ENCODE data around the gene AHRR.

GRCh38 chr5:441996-442334 is 120.5 kb downstream of the AHRR start:
- TF ChIP-seq POLR2A (IDR thresholded peaks at IDR 0.05; ENCODE audit: low read depth, low read length) = no peak
- no peak for TF ChIP-seq SUZ12 (IDR thresholded peaks at IDR 0.05; ENCODE audit: unreplicated experiment)
- TF ChIP-seq IRF5 (IDR thresholded peaks at IDR 0.05; ENCODE audit: borderline replicate concordance) = no peak
- TF ChIP-seq, protein P1, sequence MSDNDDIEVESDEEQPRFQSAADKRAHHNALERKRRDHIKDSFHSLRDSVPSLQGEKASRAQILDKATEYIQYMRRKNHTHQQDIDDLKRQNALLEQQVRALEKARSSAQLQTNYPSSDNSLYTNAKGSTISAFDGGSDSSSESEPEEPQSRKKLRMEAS (IDR thresholded peaks at IDR 0.05; ENCODE audit: low read depth, low read length) = no peak
- TF ChIP-seq CREM (IDR thresholded peaks at IDR 0.05; ENCODE audit: low read depth) = no peak
- no peak for TF ChIP-seq CHD2 (IDR thresholded peaks at IDR 0.05; ENCODE audit: borderline replicate concordance, low read depth, low read length)
- TF ChIP-seq, protein P2, sequence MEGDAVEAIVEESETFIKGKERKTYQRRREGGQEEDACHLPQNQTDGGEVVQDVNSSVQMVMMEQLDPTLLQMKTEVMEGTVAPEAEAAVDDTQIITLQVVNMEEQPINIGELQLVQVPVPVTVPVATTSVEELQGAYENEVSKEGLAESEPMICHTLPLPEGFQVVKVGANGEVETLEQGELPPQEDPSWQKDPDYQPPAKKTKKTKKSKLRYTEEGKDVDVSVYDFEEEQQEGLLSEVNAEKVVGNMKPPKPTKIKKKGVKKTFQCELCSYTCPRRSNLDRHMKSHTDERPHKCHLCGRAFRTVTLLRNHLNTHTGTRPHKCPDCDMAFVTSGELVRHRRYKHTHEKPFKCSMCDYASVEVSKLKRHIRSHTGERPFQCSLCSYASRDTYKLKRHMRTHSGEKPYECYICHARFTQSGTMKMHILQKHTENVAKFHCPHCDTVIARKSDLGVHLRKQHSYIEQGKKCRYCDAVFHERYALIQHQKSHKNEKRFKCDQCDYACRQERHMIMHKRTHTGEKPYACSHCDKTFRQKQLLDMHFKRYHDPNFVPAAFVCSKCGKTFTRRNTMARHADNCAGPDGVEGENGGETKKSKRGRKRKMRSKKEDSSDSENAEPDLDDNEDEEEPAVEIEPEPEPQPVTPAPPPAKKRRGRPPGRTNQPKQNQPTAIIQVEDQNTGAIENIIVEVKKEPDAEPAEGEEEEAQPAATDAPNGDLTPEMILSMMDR (IDR thresholded peaks at IDR 0.05 in 2 of 3, conservative IDR thresholded peaks at IDR 0.05 in 1 of 3; ENCODE audit: control insufficient read depth in 2 of 3, extremely low read depth in 1 of 3, insufficient read depth in 1 of 3, low read depth in 3 of 3, low read length in 3 of 3) = no peak
- no peak for TF ChIP-seq BHLHE40 (IDR thresholded peaks at IDR 0.05; ENCODE audit: borderline replicate concordance in 1 of 2, low read depth in 2 of 2, low read length in 1 of 2)
- TF ChIP-seq ZSCAN29 (IDR thresholded peaks at IDR 0.05) = no peak
- TF ChIP-seq, protein P3, sequence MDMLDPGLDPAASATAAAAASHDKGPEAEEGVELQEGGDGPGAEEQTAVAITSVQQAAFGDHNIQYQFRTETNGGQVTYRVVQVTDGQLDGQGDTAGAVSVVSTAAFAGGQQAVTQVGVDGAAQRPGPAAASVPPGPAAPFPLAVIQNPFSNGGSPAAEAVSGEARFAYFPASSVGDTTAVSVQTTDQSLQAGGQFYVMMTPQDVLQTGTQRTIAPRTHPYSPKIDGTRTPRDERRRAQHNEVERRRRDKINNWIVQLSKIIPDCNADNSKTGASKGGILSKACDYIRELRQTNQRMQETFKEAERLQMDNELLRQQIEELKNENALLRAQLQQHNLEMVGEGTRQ (IDR thresholded peaks at IDR 0.05; ENCODE audit: borderline replicate concordance, low read depth, low read length) = no peak

All from GM12878 (cell line).